ENCODE measurements around the gene SHISAL1.
"Not testable (repeated sequence)": the region's sequence is repeated elsewhere in the genome, so short reads cannot be mapped to it uniquely, and the experiment has no call there.

Gene SHISAL1

DNA sequence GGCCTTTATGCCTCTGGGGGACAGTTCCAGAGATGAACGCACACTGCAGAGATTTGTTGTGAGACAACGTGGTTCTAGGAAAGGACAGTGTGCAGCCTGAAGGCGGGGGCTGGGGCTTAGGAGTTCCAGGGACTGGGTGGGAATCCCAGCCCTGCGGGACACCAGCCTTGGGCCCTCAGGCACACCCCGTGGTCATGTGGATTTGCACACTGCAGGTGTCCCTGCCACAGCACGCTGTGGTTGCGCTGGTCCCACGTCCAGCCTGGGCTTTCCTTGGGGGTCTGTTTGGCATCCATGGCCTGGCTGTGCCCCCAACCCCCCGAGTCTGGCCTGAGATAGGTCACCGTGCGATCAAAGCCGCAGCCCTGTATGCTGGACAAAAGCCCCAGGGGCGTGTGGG is 7.3 kb downstream of the SHISAL1 start:
- Mint-ChIP-seq H3K4me1 (ENCODE audit: low read depth) (no peaks in the 10 kb centered on the region), H3K27me3 (no peaks in the 10 kb centered on the region), H3K4me3 (no peak overlapping the region), H3K27ac (no peak overlapping the region), H3K9me3 (ENCODE audit: low read depth) (no peaks in the 10 kb centered on the region), H3K36me3 (no peaks in the 10 kb centered on the region)

DNA sequence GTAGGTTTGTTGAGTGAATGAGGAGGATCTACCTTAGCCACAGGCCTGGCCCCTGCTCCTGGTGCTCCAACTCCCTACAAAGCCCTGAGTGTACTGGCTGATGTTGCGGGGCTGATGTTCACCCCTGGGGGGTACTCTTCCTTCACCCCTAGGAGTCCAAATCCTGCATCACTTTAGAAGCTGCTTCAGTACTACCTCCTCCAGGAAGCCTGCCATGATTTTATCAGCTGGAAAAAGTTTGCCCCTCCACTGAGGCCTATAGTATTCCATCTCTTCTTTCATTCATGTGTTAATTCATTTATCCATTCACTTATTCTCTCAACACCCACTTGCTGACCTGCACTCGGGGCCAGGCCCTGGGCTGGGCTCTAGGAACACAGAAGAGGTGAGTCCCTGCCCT is 7.8 kb downstream of the SHISAL1 start:
- Mint-ChIP-seq H3K9me3 (ENCODE audit: low read depth) (no peaks in the 10 kb centered on the region), H3K36me3 (no peaks in the 10 kb centered on the region), H3K27ac (no peak overlapping the region), H3K4me1 (ENCODE audit: low read depth) (no peaks in the 10 kb centered on the region), H3K4me3 (no peak overlapping the region), H3K27me3 (no peaks in the 10 kb centered on the region)

DNA sequence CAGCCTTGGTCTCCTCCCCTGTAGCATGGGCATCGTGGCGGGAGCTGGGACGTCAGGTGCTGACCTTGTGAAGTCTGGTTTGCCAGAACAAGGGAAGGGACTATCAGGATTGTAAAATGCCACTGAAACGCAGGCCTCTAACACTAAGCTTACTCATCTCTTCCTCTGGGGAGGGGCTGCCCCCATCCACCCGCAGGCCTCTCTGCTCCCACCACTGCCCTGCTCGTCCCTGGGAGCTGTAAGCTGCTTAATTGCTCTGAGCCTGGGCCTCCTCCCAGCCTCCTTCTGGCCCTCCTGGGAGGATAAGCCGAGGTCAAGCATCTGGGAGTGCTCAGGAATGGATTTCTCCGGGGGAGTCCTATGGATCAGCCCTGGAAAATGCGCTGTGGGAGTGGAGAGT is 8.4 kb downstream of the SHISAL1 start:
- H3K27ac Mint-ChIP-seq = no peak overlapping the region
- no peaks in the 10 kb centered on the region for H3K9me3 Mint-ChIP-seq (ENCODE audit: low read depth)
- no peaks in the 10 kb centered on the region for H3K4me1 Mint-ChIP-seq (ENCODE audit: low read depth)
- no peaks in the 10 kb centered on the region for H3K27me3 Mint-ChIP-seq
- H3K36me3 Mint-ChIP-seq = no peaks in the 10 kb centered on the region
- no peak overlapping the region for H3K4me3 Mint-ChIP-seq

DNA sequence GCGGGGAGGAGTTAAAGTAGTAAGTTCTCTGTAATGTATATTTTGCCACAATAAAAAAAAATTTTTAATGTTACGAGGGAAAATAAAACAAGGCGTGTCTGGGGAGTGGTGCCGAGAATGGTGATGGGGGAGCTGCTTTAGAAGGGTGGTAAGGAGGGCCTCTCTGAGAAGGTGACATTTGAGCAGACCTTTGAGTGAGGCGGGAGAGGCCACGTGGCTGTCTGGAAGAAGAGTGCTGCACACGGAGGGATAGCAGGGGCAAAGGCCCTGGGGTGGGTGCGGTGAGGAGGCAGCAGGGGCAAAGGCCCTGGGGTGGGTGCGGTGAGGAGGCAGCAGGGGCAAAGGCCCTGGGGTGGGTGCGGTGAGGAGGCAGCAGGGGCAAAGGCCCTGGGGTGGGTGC is 10.4 kb downstream of the SHISAL1 start:
- not testable (repeated sequence) for H3K4me3 Mint-ChIP-seq; H3K36me3 Mint-ChIP-seq; H3K27ac Mint-ChIP-seq; H3K27me3 Mint-ChIP-seq; H3K4me1 Mint-ChIP-seq (ENCODE audit: low read depth); H3K9me3 Mint-ChIP-seq (ENCODE audit: low read depth)

DNA sequence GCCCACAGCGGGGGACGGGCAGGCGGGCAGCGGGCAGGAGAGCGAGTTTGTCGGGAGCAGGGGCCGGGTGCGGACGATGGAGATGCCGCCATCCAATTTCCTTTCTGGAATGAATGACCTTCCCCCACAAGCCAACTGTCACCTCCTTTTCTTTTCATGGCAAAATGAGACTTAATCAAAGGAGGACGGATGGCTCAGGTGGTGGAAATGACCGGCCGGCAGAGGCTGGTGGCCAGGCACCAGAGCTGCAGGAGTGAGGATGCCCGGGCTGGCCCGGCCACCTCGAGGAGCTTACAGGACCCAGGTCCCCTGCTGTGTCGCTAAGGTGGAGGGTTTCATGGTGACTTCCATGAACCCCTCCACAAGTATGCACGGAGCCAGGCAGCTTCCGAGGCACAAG is 11.7 kb downstream of the SHISAL1 start:
- no peaks in the 10 kb centered on the region for H3K27me3 Mint-ChIP-seq
- H3K4me1 Mint-ChIP-seq (ENCODE audit: low read depth) = no peaks in the 10 kb centered on the region
- H3K4me3 Mint-ChIP-seq = no peak overlapping the region
- H3K36me3 Mint-ChIP-seq = no peaks in the 10 kb centered on the region
- H3K27ac Mint-ChIP-seq = no peak overlapping the region
- H3K9me3 Mint-ChIP-seq (ENCODE audit: low read depth) = no peaks in the 10 kb centered on the region

DNA sequence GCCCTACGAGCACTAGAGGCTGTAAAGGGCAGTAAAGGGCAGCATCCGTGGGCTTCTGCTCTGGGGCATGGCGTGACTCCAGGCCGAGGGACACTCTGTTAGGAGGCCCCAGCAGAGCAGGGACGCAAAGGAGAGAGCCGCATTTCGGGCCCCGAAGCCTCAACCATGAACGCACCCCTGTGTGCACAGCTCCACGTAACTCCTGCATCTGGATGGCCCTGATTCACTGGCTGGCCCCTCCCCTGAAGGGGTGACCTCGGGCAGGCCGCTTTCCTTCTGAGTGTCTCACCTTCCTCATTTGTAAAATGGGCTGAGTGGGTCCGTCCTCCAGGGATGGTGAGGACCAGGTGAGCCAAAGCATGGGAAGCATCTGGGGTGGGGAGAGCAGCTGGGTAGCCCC is 13.6 kb downstream of the SHISAL1 start:
- H3K27me3 Mint-ChIP-seq = peaks cover 2% of the 10 kb centered on the region
- H3K36me3 Mint-ChIP-seq = no peaks in the 10 kb centered on the region
- no peak overlapping the region for H3K4me3 Mint-ChIP-seq
- peaks cover 7% of the 10 kb centered on the region for H3K9me3 Mint-ChIP-seq (ENCODE audit: low read depth)
- H3K4me1 Mint-ChIP-seq (ENCODE audit: low read depth) = no peaks in the 10 kb centered on the region
- H3K27ac Mint-ChIP-seq = no peak overlapping the region

DNA sequence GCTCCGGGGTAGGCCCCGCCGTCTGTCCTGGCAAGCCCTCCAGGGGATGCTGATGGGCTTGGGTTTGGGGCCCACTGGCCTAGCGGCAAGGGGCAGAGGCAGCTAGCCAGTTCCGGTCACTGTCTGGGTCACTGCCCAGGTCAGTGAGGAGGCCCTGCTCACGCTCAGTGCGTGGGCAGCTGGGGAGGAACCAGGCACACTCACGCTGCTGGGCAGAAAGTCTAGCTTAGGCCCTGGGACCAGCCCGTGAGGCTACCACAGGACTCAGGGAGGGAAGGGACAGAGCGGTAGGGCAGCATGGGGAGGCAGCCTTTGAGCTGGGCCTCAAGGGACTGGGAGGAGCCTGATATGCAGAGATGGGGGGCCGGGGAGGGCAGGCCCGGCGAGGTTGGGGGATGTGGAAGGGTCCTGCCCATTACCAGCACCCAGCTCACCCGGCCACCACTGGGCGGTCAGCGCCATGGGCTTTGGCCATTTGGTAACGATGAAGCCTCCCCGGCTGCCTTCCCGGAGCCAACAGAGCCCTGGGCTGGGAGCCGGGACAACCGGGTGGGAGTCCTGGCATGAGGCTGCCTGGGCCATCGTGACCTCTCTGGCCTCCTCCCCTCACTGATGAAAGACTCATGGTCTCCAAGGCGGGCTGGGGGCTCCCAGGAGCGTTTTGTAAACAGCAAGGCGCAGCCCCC is 14.2 kb downstream of the SHISAL1 start:
- Mint-ChIP-seq H3K36me3 (no peaks in the 10 kb centered on the region), H3K27ac (no peak overlapping the region), H3K9me3 (ENCODE audit: low read depth) (peaks cover 10% of the 10 kb centered on the region), H3K4me1 (ENCODE audit: low read depth) (no peaks in the 10 kb centered on the region), H3K4me3 (no peak overlapping the region), H3K27me3 (peaks cover 2% of the 10 kb centered on the region)

DNA sequence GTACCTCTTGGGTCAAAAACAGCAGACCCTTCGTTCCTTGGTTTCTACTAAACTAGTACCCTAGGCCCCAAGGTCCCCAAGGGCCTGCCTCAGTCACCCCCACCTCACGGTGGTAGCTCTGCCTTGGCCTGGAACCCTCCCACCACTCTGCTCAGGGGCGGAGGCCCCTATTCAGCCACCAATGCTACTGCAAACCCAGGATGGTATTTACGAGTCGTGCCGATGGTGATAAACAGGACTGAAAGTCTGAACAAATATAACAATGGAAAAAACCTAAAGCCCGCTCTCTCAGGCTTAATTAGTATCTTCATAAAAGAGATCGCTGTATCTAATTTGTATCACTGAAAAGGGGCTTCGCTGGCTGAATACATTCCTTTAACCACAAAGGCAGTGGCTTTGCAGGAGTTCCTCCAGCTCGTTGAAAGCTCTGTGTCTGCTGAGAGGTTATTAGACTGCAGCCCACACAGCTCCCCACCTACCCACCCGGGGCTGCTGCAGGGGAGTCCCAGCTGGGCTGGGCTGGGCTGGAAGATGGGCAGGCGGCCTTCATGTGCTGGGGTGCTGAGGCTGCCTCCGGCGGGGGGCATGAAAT is 15.2 kb downstream of the SHISAL1 start:
- no peak overlapping the region for H3K27ac Mint-ChIP-seq
- H3K36me3 Mint-ChIP-seq = no peaks in the 10 kb centered on the region
- H3K4me1 Mint-ChIP-seq (ENCODE audit: low read depth) = no peaks in the 10 kb centered on the region
- no peak overlapping the region for H3K4me3 Mint-ChIP-seq
- peaks cover 10% of the 10 kb centered on the region for H3K9me3 Mint-ChIP-seq (ENCODE audit: low read depth)
- peaks cover 2% of the 10 kb centered on the region for H3K27me3 Mint-ChIP-seq

DNA sequence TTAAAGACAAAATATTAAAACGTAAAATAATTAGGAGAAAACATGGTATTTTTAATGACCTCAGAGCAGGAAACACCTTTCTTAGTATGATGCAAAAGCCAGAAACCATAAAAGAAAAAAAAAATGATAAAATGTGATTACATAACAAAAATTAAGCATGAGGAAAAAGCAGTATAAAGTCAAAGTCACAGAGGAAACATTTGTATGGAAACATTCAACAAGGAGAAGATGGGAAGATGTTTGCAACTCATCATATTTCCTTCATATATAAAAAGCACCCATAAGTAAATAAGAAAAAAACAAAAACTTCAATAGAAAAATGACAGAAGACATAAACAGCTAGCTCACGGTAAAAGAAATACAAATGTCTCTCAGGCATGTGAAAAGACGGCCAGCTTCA is 17.3 kb downstream of the SHISAL1 start:
- H3K27ac Mint-ChIP-seq = no peak overlapping the region
- peaks cover 10% of the 10 kb centered on the region for H3K9me3 Mint-ChIP-seq (ENCODE audit: low read depth)
- no peaks in the 10 kb centered on the region for H3K4me1 Mint-ChIP-seq (ENCODE audit: low read depth)

DNA sequence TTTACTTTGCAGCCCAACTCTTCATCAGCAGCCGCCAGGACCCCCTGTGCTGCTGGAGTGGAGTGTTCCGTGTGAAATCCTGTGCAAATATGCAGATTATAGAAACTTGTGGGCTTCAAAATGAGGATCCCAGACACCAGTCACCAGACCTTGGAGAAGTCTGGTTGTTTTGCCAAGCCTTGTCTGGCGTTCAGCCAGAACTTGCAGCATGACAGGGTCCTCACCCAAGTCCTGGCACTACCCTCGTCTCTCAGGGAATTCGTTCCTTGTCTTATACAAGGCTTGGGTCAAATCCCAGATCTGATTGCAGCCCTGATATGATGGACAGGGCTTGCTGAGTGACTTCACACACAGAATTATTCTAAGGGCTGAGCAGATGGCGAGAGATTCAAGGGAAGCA is 18.9 kb downstream of the SHISAL1 start:
- no peak overlapping the region for H3K4me3 Mint-ChIP-seq
- H3K27me3 Mint-ChIP-seq = peaks cover 2% of the 10 kb centered on the region
- no peak overlapping the region for H3K27ac Mint-ChIP-seq
- H3K36me3 Mint-ChIP-seq = no peaks in the 10 kb centered on the region
- H3K9me3 Mint-ChIP-seq (ENCODE audit: low read depth) = peaks cover 10% of the 10 kb centered on the region
- H3K4me1 Mint-ChIP-seq (ENCODE audit: low read depth) = no peaks in the 10 kb centered on the region

More for the DNA sequence above, 17.3 kb downstream of the SHISAL1 start:
- no peaks in the 10 kb centered on the region for H3K36me3 Mint-ChIP-seq
- H3K4me3 Mint-ChIP-seq = no peak overlapping the region
- H3K27me3 Mint-ChIP-seq = peaks cover 2% of the 10 kb centered on the region

DNA sequence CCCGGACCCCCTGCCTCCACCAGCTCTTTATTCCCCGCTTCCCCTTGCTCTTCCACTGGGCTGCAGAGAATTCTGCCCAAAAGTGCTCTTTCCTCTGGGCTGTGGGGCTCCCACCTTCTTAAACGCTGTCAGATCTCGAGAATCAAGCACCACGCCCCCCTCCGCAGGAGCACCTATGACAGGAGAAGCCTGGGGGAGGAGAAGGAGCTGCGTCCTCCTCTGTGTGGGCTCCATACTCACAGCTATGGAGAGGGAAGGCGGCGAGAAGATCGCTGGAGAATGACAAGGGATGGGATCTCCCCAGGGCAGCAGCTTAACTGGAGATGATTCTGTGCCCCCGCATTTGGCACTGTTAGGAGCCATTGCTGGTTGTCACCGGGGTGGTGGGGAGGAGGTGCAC is 19.7 kb downstream of the SHISAL1 start:
- no peak overlapping the region for H3K27ac Mint-ChIP-seq
- peaks cover 2% of the 10 kb centered on the region for H3K27me3 Mint-ChIP-seq
- H3K4me3 Mint-ChIP-seq = no peak overlapping the region
- no peaks in the 10 kb centered on the region for H3K4me1 Mint-ChIP-seq (ENCODE audit: low read depth)
- no peaks in the 10 kb centered on the region for H3K36me3 Mint-ChIP-seq
- H3K9me3 Mint-ChIP-seq (ENCODE audit: low read depth) = peaks cover 10% of the 10 kb centered on the region

DNA sequence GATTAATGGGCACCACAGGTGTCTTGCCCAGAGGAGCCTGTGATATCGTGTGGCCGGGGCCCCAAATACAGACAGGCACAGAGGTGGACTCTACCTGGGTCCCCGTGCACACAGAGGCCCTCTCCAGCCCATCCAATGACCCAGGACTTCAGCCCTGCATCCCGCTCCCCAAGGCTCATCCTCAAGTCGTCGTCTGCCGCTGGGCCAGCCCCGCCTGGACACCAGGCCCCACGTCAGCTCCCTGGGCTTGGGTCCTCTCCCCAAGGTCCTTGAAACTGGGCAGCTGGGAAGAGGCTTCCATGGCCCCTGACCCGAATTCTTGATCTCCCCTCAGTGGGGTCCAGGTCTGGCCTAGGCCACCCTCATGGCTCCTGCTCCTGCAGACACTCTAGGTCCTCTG is 20.2 kb downstream of the SHISAL1 start:
- Mint-ChIP-seq H3K4me1 (ENCODE audit: low read depth) (no peaks in the 10 kb centered on the region), H3K9me3 (ENCODE audit: low read depth) (peaks cover 10% of the 10 kb centered on the region), H3K27me3 (peaks cover 2% of the 10 kb centered on the region), H3K27ac (no peak overlapping the region), H3K36me3 (no peaks in the 10 kb centered on the region), H3K4me3 (no peak overlapping the region)

DNA sequence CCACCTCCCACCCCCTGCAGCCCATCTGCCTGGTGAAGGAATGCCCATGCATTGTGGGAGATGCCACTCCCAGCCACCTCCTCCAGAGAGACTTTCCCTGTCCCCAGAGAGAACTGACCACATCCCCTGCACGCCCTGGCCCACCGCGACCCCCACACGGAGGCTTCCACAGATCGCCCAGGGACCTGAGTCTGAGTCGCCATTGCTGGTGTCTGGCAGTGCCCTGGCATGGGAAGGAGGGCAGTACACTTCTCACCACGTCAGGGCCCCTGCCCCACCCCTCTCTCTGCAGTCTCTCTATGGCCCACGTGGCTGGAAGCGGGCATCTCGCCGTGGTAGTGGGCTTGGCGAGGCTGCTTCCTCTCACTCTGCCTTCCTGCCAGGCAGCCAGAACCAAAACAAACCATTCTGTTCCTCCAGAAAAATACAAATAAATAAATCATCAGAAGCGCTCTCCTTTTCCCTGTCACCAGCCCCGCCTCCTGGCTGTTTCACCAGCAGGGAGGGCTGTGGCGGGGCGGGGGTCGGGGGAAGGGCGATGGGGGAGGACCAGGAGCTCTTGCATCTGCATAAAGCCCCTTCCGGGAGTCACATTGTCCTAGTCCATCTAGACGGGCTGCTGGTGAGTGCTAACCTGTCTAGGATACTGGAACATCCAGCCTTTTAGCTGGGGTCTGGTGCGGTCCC is 20.9 kb downstream of the SHISAL1 start:
- H3K27ac Mint-ChIP-seq = no peak overlapping the region
- no peaks in the 10 kb centered on the region for H3K4me1 Mint-ChIP-seq (ENCODE audit: low read depth)
- H3K4me3 Mint-ChIP-seq = no peak overlapping the region
- peaks cover 10% of the 10 kb centered on the region for H3K9me3 Mint-ChIP-seq (ENCODE audit: low read depth)
- no peaks in the 10 kb centered on the region for H3K36me3 Mint-ChIP-seq
- H3K27me3 Mint-ChIP-seq = peaks cover 2% of the 10 kb centered on the region

DNA sequence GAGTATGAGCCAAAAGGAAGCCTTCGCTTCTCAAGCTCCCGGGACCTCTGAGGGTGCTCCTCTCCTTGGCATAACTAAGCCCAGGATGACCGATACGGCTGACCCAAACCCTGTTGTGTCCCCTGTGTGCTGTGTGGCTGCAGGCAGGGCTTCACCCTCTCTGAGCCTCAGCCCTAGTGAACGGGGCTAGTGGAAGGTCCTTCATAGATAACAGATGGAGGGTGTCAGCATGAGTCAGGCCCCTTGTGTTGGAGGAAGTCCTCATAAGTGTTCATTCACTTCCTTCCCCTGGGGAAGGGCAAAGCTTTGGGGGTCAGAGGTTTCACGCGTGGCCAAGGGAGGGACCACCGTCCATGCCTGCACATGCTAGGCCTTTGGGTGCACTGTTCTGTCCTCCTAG is 21.5 kb downstream of the SHISAL1 start:
- Mint-ChIP-seq H3K27me3 (peaks cover 2% of the 10 kb centered on the region), H3K9me3 (ENCODE audit: low read depth) (peaks cover 10% of the 10 kb centered on the region), H3K4me1 (ENCODE audit: low read depth) (no peaks in the 10 kb centered on the region), H3K36me3 (no peaks in the 10 kb centered on the region), H3K27ac (no peak overlapping the region), H3K4me3 (no peak overlapping the region)

DNA sequence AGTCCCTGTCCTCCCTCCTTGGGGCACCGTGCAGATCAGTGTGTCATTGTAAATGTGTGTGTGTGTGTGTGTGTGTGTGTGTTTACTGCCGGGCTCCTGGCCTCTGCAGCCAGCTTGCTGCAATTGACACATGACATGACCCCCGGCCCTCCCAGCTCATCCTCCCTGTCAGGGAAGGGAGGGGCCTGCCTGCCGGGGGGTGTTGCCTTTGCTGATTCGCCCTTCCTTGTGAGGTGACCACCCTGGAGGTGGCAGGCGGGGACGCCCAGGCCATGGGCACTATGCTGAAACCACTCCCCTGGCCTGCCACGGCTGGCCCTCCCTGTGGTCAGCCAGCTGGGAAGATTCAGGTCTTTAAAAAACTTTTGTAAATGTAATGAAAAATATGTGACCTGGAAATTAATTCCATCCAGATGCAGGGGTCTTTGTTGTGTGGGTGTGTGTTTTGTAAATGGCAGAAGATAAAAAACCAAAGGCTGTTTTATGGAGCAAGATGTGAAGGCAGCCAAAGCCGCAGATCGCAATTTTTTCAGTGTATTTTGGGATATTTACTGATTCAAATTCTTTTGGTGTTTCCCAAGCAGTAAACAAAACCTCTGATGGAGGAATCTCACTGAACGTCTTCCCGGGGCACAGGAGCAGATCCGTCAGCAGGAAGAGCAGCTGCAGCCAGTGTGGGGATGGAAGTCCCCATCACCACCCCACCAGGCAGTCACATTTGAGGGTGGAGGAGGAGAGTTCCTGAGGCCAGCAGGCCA is 23.2 kb downstream of the SHISAL1 start:
- Mint-ChIP-seq H3K4me1 (ENCODE audit: low read depth) (no peaks in the 10 kb centered on the region), H3K36me3 (no peaks in the 10 kb centered on the region), H3K4me3 (no peak overlapping the region), H3K27me3 (peaks cover 2% of the 10 kb centered on the region), H3K27ac (no peak overlapping the region), H3K9me3 (ENCODE audit: low read depth) (peaks cover 6% of the 10 kb centered on the region)
